GM19463 (cell line): ENCODE results near the gene PCDHGA4.
"Not testable (repeated sequence)": the region's sequence is repeated elsewhere in the genome, so short reads cannot be mapped to it uniquely, and the experiment has no call there.

Experiments used
- ATAC-seq: cut with Tn5 transposase; IDR thresholded peaks from one replicate; pipeline ENCODE4 v1.9.1; 2021; ENCODE audit warnings: mild to moderate bottlenecking, moderate library complexity; ENCODE audit not compliant: unreplicated experiment

The PCDHGA4 gene

GRCh38 chr5:141382469-141383294, 27.9 kb downstream of the PCDHGA4 start, which contains the start of gene PCDHGA7:
TSS of gene PCDHGA7 (plus strand) at chr5:141382742. CDS start at chr5:141382900, 158 bp downstream.
- no peak for ATAC-seq

GRCh38 chr5:141383345-141383744, 28.5 kb downstream of the PCDHGA4 start:
- ATAC-seq: no peak

- no peak for ATAC-seq
Observed at GRCh38 chr5:141384471-141385267, 29.8 kb downstream of the PCDHGA4 start.

GRCh38 chr5:141387557-141388311, 32.9 kb downstream of the PCDHGA4 start, which contains the start of gene PCDHGB4:
TSS of gene PCDHGB4 (plus strand) at chr5:141387698. CDS start at chr5:141387885, 187 bp downstream.
- ATAC-seq: peak; percentile 56

- no peak for ATAC-seq
Observed at GRCh38 chr5:141388661-141389060, 33.8 kb downstream of the PCDHGA4 start.

- ATAC-seq: no peak
Observed at GRCh38 chr5:141389153-141390042, 34.6 kb downstream of the PCDHGA4 start.

GRCh38 chr5:141392429-141393198, 37.8 kb downstream of the PCDHGA4 start, which contains the start of gene PCDHGA8:
TSS of gene PCDHGA8 (plus strand) at chr5:141392633. CDS start at chr5:141392814, 181 bp downstream.
- no peak for ATAC-seq

GRCh38 chr5:141393267-141393666, 38.4 kb downstream of the PCDHGA4 start:
- ATAC-seq: no peak

GRCh38 chr5:141394401-141395187, 39.8 kb downstream of the PCDHGA4 start:
- not testable (repeated sequence) for ATAC-seq

GRCh38 chr5:141397756-141398551, 43.1 kb downstream of the PCDHGA4 start, which contains the start of gene PCDHGB5:
TSS of gene PCDHGB5 (plus strand) at chr5:141397947. CDS start at chr5:141398128, 181 bp downstream.
- ATAC-seq: peak; percentile 99

GRCh38 chr5:141398608-141399007, 43.8 kb downstream of the PCDHGA4 start:
- no peak for ATAC-seq

- ATAC-seq: no peak
Observed at GRCh38 chr5:141399555-141400258, 44.9 kb downstream of the PCDHGA4 start.

- no peak for ATAC-seq
Observed at GRCh38 chr5:141402553-141403243, 47.9 kb downstream of the PCDHGA4 start, which contains the start of gene PCDHGA9. TSS of gene PCDHGA9 (plus strand) at chr5:141402778. CDS start at chr5:141402953, 175 bp downstream.

- ATAC-seq: no peak
Observed at GRCh38 chr5:141403387-141403786, 48.6 kb downstream of the PCDHGA4 start.
